Measurements from ENCODE around the gene FUBP3.

- TF ChIP-seq EZH2 (IDR thresholded peaks at IDR 0.05; ENCODE audit: low read length) (no peak), CTCF (optimal IDR thresholded peaks at IDR 0.05 in 1 of 3, IDR thresholded peaks at IDR 0.05 in 1 of 3, conservative IDR thresholded peaks at IDR 0.05 in 1 of 3; ENCODE audit: extremely low read depth in 1 of 3, insufficient read depth in 2 of 3, low read length in 3 of 3) (no peak)
These were observed 52.8 kb downstream of the FUBP3 start for GRCh38 chr9:130632081-130632710.
